OCI-LY1 (cell line): ENCODE measurements around the gene SPATS2L.

ENCODE experiments used
- H2AFZ ChIP-seq: fragments of 200-600 bp; sonication (generic), shearing (Covaris generic); 2 replicates; pipeline ENCODE4 v1.6.0; 2014; ENCODE audit warnings: antibody characterized with exemption, mild to moderate bottlenecking, low read length
- H3F3A ChIP-seq: fragments of 200-600 bp; sonication (generic), shearing (Covaris generic); 2 replicates; pipeline ENCODE4 v1.6.0; 2014; ENCODE audit warnings: mild to moderate bottlenecking, antibody characterized with exemption, low read length, moderate library complexity; ENCODE audit not compliant: insufficient read depth
- H3K27ac ChIP-seq: fragments of 200-600 bp; sonication (generic); 2 replicates; pipeline ENCODE4 v1.5.1; 2014; ENCODE audit warnings: low read length, mixed run types, mild to moderate bottlenecking, low read depth; ENCODE audit not compliant: poor library complexity, severe bottlenecking
- H3K27me3 ChIP-seq: fragments of 200-600 bp; sonication (generic); 2 replicates; pipeline ENCODE4 v1.6.0; 2014; ENCODE audit warnings: antibody characterized with exemption, mild to moderate bottlenecking, low read length, moderate library complexity; ENCODE audit not compliant: insufficient read depth
- H3K36me3 ChIP-seq: fragments of 200-600 bp; sonication (generic); 2 replicates; pipeline ENCODE4 v1.6.1; 2014; ENCODE audit warnings: mild to moderate bottlenecking, antibody characterized with exemption, low read length, moderate library complexity, mixed read lengths; ENCODE audit not compliant: insufficient read depth
- H3K4me1 ChIP-seq: fragments of 200-600 bp; sonication (generic); 2 replicates; pipeline ENCODE4 v1.5.1; 2014; ENCODE audit warnings: mild to moderate bottlenecking, low read length, moderate library complexity; ENCODE audit not compliant: insufficient read depth, severe bottlenecking
- H3K4me2 ChIP-seq: fragments of 200-600 bp; sonication (generic), shearing (Covaris generic); 2 replicates; pipeline ENCODE4 v1.6.1; 2014; ENCODE audit warnings: low read length
- H3K4me3 ChIP-seq: fragments of 200-600 bp; sonication (generic); 2 replicates; pipeline ENCODE4 v1.5.1; 2014; ENCODE audit warnings: low read length, low read depth, mild to moderate bottlenecking, mixed read lengths; ENCODE audit not compliant: poor library complexity, severe bottlenecking
- H3K79me2 ChIP-seq: fragments of 200-600 bp; shearing (Covaris generic); 2 replicates; pipeline ENCODE4 v1.6.1; 2016; ENCODE audit warnings: mixed run types, low read length, mixed read lengths; ENCODE audit not compliant: insufficient read depth
- H3K9ac ChIP-seq: fragments of 200-600 bp; sonication (generic), shearing (Covaris generic); 2 replicates; pipeline ENCODE4 v1.6.1; 2014; ENCODE audit warnings: mild to moderate bottlenecking, low read length, mixed read lengths
- H3K9me2 ChIP-seq: fragments of 200-600 bp; sonication (generic), shearing (Covaris generic); 2 replicates; pipeline ENCODE4 v1.6.1; 2014; ENCODE audit warnings: low read depth, mild to moderate bottlenecking, low read length, mixed read lengths
- H3K9me3 ChIP-seq: fragments of 200-600 bp; shearing (Covaris generic); 2 replicates; pipeline ENCODE4 v1.6.1; 2014; ENCODE audit warnings: low read length, mixed read lengths
- H4K20me1 ChIP-seq: fragments of 200-600 bp; sonication (generic), shearing (Covaris generic); 2 replicates; pipeline ENCODE4 v1.6.0; 2016; ENCODE audit warnings: mild to moderate bottlenecking, low read length; ENCODE audit not compliant: insufficient read depth
- EZH2 ChIP-seq: fragments of 200-600 bp; sonication (generic), shearing (Covaris generic); IDR thresholded peaks from 2 replicates; pipeline ENCODE4 v1.8.0; 2017; ENCODE audit warnings: borderline replicate concordance, mixed run types, mild to moderate bottlenecking, antibody characterized with exemption, low read length, moderate library complexity, mixed read lengths
- TF ChIP-seq, protein P1 (sequence below): fragments of 200-600 bp; sonication (generic), shearing (Covaris generic); IDR thresholded peaks from 2 replicates; pipeline ENCODE4 v1.5.1; 2017; ENCODE audit warnings: mild to moderate bottlenecking, antibody characterized with exemption, low read length, moderate library complexity, mixed read lengths

The SPATS2L gene

DNA sequence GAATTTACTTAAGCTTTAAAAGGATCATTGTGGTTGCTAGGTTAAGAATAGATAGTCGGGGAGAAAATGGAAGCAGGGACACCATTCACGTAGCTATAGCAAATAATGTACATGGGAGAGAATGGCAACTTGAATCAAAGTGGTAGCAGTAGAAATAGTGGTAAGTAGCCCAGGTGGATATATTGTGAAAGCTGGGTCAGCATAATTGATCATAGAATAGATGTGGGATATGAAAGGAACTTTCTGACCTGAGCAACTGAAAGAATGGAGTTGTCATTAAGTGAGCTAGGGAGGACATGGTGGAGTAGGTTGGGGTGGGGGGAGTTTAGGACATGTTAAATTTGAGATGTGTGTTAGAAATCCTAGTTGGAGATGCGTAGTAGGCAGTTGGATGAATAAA lies 221.7 kb downstream of the SPATS2L start:
- Histone ChIP-seq H3K9me3 (no peaks in the 10 kb centered on the region), H3K27me3 (no peaks in the 10 kb centered on the region; the same call in 1 of the 2 replicates), H3F3A (no peaks in the 10 kb centered on the region), H3K36me3 (peaks cover 22% of the 10 kb centered on the region; the same call in 1 of the 2 replicates), H4K20me1 (no peaks in the 10 kb centered on the region), H3K4me3 (peak overlapping the region; percentile 90), H3K9me2 (no peaks in the 10 kb centered on the region), H3K9ac (no peak overlapping the region), H3K79me2 (peaks cover 61% of the 10 kb centered on the region), H3K27ac (no peak overlapping the region), H2AFZ (no peak overlapping the region), H3K4me2 (peak overlapping the region; percentile 86), H3K4me1 (peaks cover 24% of the 10 kb centered on the region)
- TF ChIP-seq, protein P1, sequence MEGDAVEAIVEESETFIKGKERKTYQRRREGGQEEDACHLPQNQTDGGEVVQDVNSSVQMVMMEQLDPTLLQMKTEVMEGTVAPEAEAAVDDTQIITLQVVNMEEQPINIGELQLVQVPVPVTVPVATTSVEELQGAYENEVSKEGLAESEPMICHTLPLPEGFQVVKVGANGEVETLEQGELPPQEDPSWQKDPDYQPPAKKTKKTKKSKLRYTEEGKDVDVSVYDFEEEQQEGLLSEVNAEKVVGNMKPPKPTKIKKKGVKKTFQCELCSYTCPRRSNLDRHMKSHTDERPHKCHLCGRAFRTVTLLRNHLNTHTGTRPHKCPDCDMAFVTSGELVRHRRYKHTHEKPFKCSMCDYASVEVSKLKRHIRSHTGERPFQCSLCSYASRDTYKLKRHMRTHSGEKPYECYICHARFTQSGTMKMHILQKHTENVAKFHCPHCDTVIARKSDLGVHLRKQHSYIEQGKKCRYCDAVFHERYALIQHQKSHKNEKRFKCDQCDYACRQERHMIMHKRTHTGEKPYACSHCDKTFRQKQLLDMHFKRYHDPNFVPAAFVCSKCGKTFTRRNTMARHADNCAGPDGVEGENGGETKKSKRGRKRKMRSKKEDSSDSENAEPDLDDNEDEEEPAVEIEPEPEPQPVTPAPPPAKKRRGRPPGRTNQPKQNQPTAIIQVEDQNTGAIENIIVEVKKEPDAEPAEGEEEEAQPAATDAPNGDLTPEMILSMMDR, result no peak
- no peak for TF ChIP-seq EZH2
